Activated T-cell treated with anti-CD3 and anti-CD28 coated beads for 48 hours (primary cell): Measurements from ENCODE around the gene GPR132.
"Not testable (repeated sequence)": the region's sequence is repeated elsewhere in the genome, so short reads cannot be mapped to it uniquely, and the experiment has no call there.

Experiments used
- DNase-seq: peaks from one replicate; pipeline ENCODE4 v3.0.0-alpha.2; 2020; ENCODE audit warnings: low read depth

Gene GPR132

GRCh38 chr14:105065280-105066228, at the start of gene GPR132:
Gene GPR132 (minus strand): TSS chr14:105065430. CDS start chr14:105055420, 10,010 bp downstream.
- peak; percentile 79 for DNase-seq

GRCh38 chr14:105109243-105109642, 44.0 kb upstream of the GPR132 start:
- DNase-seq = not testable (repeated sequence)

- no peak for DNase-seq
These were observed 43.3 kb upstream of the GPR132 start for GRCh38 chr14:105108516-105108864.

GRCh38 chr14:105107781-105108515, 42.7 kb upstream of the GPR132 start:
- no peak for DNase-seq

GRCh38 chr14:105107351-105107750, 42.1 kb upstream of the GPR132 start:
- no peak for DNase-seq

GRCh38 chr14:105105158-105105557, 39.9 kb upstream of the GPR132 start:
- DNase-seq = no peak

GRCh38 chr14:105102893-105103292, 37.7 kb upstream of the GPR132 start:
- no peak for DNase-seq

GRCh38 chr14:105102361-105102870, 37.2 kb upstream of the GPR132 start:
- DNase-seq = no peak

DNA sequence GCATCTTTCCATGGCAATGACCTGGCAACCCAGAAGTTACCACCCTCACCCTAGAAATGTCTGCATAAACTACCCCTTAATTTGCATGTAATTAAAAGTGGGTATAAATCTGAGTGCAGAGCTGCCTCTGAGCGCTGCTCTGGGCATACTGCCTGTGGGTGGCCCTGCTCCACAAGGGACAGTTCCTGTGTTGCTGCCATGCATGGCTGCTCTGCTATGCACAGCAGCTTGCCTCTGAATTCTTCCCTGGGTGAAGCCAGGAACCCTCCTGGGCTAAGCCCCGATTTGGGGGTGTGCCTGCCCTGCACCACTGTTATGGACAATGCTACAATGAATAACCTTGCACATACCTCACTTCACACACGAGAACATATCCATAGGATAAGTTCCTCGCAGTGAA, 35.7 kb upstream of the GPR132 start:
- no peak for DNase-seq

- no peak for DNase-seq
These were observed 34.5 kb upstream of the GPR132 start for GRCh38 chr14:105099778-105100177.

DNA sequence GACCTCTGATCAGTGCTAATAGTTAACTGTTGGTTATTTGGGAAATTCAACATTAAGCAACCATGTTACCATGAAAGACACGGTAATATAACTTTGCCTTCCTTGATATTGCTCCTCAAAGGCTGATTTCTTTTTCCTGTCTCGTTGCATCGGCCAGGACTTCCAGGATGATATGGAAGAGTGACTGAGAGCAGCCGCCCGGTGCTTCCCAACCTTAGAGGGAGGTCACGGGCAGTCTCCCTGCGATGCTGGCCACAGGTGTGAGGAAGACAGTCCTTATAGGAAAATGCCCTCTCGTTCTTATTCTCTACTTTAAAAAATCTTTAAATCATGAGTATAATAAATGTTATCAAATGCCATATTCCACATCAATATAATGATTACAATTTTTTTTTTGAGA, 33.1 kb upstream of the GPR132 start:
- no peak for DNase-seq

DNA sequence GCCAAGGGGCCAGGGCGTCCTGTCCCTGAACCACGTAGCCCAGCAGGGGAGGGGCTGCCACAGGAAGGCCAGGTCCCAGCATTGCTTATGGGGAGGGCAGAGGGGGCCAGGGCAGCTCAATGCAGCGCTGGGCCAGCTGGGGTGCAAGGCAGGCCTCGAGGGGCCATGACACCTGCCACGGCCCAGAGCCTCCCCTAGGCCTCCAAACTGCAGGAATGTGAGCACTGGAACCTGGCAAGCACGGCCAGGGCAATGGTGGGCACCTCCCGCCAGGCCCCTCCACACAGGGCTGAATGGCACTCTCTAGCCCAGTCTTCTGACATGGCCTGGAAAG, 32.5 kb upstream of the GPR132 start:
- DNase-seq = no peak

- DNase-seq = no peak
These were observed 31.1 kb upstream of the GPR132 start for GRCh38 chr14:105096206-105096875.

- no peak for DNase-seq
These were observed 30.1 kb upstream of the GPR132 start for GRCh38 chr14:105095236-105095805.

DNA sequence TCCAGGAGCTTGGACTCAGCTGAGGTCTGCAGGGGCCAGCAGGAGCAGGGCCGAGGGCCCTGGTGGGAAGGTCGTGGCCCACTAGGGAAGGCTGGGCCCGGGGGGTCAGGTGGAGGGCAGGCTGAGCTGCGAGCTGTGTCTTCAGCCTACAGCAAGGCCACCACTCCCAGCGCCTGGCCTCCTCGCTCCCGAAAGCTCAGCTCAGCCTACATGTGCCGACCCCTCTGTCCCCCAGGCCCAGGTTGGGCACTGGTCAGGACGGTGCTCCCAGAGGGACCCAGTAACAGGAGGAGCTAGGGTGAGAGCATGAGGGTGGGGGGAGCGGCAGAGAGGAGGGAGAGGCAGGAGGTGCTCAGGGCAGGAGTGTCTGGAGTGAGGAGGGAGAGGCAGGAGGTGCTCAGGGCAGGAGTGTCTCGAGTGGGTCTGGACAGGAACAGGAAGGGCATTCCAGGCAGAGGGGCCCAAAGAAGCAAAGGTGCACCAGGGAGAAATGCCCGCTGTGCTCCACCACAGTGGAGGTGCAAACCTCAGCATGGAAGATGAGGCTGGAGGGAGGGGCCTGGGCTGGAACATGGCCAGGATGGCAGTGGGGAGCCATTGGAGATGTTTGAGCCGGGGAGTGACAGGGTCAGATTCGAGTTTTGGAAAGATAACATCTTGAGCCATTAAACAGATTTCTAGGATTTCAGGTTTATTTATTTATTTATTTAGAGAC, 29.1 kb upstream of the GPR132 start:
- no peak for DNase-seq

DNA sequence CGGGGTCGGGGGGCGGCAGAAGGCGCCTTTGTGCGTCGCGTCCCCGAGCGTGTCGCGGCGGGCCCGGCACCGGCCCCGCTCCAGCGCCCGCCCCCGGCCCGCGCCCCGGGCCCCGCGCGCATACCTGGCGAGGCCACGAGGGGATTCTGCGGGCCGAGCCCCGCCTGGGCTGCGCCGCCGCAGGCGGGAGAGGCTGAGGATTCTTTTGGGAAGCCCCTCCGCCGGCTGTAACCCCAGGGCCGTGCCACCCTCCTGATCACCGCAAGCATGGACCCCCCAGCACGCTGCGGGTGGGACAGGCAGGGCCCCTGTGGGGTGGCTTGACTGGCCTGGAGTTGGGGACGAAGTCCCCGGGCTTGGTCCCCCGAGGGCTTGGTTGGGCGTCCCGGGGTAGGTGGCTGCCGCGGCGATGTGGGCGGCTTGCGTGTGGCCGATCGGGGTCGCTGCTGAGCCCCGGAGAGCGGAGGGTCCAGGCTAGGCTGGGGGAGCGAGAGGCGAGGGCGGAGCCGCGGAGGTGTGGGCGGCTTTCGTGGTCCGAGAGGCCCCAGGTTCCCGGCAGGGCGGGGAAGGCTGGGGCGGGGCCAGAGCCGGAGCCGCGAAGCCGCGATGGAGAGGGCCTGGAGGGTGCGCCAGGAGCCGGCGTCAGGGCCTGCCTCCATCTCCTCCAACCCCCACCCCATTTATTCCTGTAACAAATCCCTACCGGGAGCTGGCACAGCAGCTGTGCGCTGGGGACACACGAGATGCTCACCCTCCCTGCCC, 28.4 kb upstream of the GPR132 start:
- DNase-seq = peak; percentile 84

DNA sequence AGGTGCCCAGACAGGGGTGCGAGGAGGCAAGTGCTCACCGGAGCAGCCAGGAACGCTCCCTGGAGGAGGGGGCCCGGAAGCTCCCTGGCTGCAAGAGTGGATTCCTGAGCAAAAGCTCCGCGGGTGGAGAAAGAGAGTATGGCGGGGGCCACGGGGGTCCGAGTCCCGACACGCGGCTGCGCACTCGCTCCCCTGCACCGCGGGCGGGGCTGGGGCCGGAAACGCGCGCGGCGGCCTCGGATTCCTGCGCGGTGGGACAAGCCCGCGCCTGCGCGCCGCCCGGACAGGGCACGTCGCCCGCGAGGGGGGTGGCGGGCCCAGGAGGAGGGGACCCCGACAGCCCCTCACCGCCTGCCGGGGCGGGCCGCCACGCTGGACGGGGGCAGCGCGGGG, 27.8 kb upstream of the GPR132 start:
- peak; percentile 68 for DNase-seq

- DNase-seq = no peak
These were observed 27.2 kb upstream of the GPR132 start for GRCh38 chr14:105092171-105093037.

- no peak for DNase-seq
These were observed 26.4 kb upstream of the GPR132 start for GRCh38 chr14:105091517-105092170.
